NCI-H226 (cell line): ENCODE results near the gene SYT15B.
"Not testable (repeated sequence)": the region's sequence is repeated elsewhere in the genome, so short reads cannot be mapped to it uniquely, and the experiment has no call there.

Source experiments
- DNase-seq: peaks from one replicate; pipeline ENCODE4 v3.0.0-alpha.2; 2015

Gene SYT15B

GRCh38 chr10:47725047-47725446 lies 38.3 kb downstream of the SYT15B start:
- DNase-seq, result not testable (repeated sequence)

- not testable (repeated sequence) for DNase-seq
These were observed 39.3 kb downstream of the SYT15B start for GRCh38 chr10:47724119-47724518.

DNA sequence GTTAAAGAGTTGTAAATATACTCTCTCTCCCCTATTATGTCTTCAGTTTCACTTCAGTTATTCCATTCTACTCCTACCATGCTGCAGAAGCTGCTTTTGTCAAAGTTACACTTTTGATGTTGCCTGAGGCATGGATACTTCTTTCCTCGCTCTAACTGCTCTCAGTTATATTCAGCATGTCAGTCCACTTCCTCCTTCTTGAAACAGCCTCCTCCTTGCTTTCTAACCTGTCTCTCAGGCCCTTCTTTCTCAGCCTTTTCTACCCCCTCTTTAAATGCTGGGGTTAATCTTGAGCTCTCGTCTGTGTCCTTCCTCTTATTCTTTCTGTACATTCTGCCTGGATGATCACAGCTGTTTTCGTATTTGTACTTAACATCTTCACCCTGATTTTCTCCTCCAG lies 40.0 kb downstream of the SYT15B start:
- DNase-seq, result not testable (repeated sequence)

DNA sequence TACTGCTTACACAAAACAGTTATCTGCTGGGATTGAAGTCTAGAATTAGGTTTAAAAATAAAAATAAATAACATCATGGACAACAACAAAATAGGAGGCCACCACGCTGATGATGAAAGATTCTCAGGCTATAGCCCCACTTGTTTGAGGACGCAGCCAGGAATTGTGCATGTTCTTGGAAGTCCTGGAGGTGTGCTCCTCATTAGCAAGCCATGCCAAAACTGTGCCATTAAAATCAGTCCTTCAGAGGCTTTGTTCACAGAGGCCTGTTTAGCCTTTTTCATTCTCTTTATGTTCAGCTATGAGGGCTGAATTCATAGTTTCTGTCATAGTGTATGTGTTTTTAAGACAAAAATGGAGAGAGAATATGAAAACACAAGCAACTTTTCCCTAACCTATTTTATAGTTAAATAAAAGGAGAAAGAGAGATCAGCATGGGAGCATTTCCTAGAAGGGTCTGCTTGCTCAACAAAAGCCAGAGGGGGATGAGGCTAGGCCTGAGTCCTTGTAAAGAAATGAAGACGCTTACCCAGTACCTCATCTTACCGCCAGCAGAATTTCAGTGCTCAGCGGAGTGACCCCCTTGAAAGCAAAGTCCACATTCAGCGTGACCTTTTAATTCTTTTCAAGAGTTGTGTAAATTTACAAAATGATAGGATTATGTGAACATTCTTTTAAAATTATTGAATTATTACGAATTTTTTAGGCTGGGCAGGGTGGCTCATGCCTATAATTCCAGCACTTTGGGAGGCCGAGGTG lies 46.2 kb downstream of the SYT15B start:
- DNase-seq, result not testable (repeated sequence)
